Measurements from ENCODE around the gene TEX48.
A peak's percentile ranks its signal among the peaks of the same experiment; 100 is the strongest.

TEX48 gene

GRCh38 chr9:114666851-114667250, 15.1 kb downstream of the TEX48 start:
- DNase-seq (ENCODE audit: low read depth in 2 of 2) = no peak

GRCh38 chr9:114666401-114666800, 15.6 kb downstream of the TEX48 start:
- no peak for DNase-seq (ENCODE audit: low read depth in 2 of 2)

- no peak for DNase-seq (ENCODE audit: low read depth in 2 of 2)
These were observed 17.8 kb downstream of the TEX48 start for GRCh38 chr9:114664181-114664580.

GRCh38 chr9:114662081-114662989, 19.7 kb downstream of the TEX48 start:
- peak; percentile 45 to 54 for DNase-seq (ENCODE audit: low read depth in 2 of 2)

- no peak for DNase-seq (ENCODE audit: low read depth in 2 of 2)
These were observed 24.3 kb downstream of the TEX48 start, which contains the start of gene TEX53 for GRCh38 chr9:114657705-114658104. TEX53 (minus strand) TSS chr9:114657805; CDS start chr9:114657774, 31 bp downstream.

- DNase-seq (ENCODE audit: low read depth in 2 of 2) = no peak
These were observed 25.7 kb downstream of the TEX48 start for GRCh38 chr9:114656301-114656700.

GRCh38 chr9:114655689-114656088, 26.3 kb downstream of the TEX48 start:
- no peak for DNase-seq (ENCODE audit: low read depth in 2 of 2)

GRCh38 chr9:114653556-114654159, 28.3 kb downstream of the TEX48 start:
- DNase-seq (ENCODE audit: low read depth in 2 of 2) = peak; percentile 52 to 69

GRCh38 chr9:114652776-114653555, 29.0 kb downstream of the TEX48 start:
- no peak for DNase-seq (ENCODE audit: low read depth in 2 of 2)

- no peak for DNase-seq (ENCODE audit: low read depth in 2 of 2)
These were observed 38.1 kb downstream of the TEX48 start for GRCh38 chr9:114643896-114644295.

- DNase-seq (ENCODE audit: low read depth in 2 of 2) = no peak
These were observed 39.0 kb downstream of the TEX48 start for GRCh38 chr9:114643001-114643400.

- no peak for DNase-seq (ENCODE audit: low read depth in 2 of 2)
These were observed 40.0 kb downstream of the TEX48 start for GRCh38 chr9:114641967-114642366.

GRCh38 chr9:114638404-114638803, 43.6 kb downstream of the TEX48 start:
- DNase-seq (ENCODE audit: low read depth in 2 of 2) = no peak

- DNase-seq (ENCODE audit: low read depth in 2 of 2) = no peak
These were observed 47.6 kb downstream of the TEX48 start for GRCh38 chr9:114634387-114634786.

- DNase-seq (ENCODE audit: low read depth in 2 of 2) = no peak
These were observed 48.4 kb downstream of the TEX48 start for GRCh38 chr9:114633438-114634089.

- no peak for DNase-seq (ENCODE audit: low read depth in 2 of 2)
These were observed 50.8 kb downstream of the TEX48 start for GRCh38 chr9:114631166-114631565.

- no peak for DNase-seq (ENCODE audit: low read depth in 2 of 2)
These were observed 52.4 kb downstream of the TEX48 start for GRCh38 chr9:114629563-114630090.

GRCh38 chr9:114627553-114627952, 54.4 kb downstream of the TEX48 start:
- no peak for DNase-seq (ENCODE audit: low read depth in 2 of 2)

GRCh38 chr9:114626415-114627020, 55.5 kb downstream of the TEX48 start:
- DNase-seq (ENCODE audit: low read depth in 2 of 2) = no peak

- DNase-seq (ENCODE audit: low read depth in 2 of 2) = no peak
These were observed 57.3 kb downstream of the TEX48 start for GRCh38 chr9:114624677-114625076.

- DNase-seq (ENCODE audit: low read depth in 2 of 2) = no peak
These were observed 59.9 kb downstream of the TEX48 start for GRCh38 chr9:114621975-114622609.
